Sigmoid colon (tissue), 7 donors: ENCODE data around the gene CREB1. TPM values are rescaled to one million over a fixed set of nuclear protein-coding genes. Genes with fewer than 3 reads are reported as not detected.

ENCODE experiments used
- DNase-seq: peaks from one replicate; pipeline ENCODE4 v3.0.0-alpha.2; 2019
- H3K27ac ChIP-seq, 4 donors: fragments of 200-600 bp; sonication (generic); one replicate each; pipeline ENCODE4 v1.5.1; 2016 to 2019; ENCODE audit warnings: mild to moderate bottlenecking in 1 of 4
- H3K27me3 ChIP-seq, 3 donors: fragments of 200-600 bp; sonication (generic); one replicate each; pipeline ENCODE4 v1.5.1; 2019; ENCODE audit warnings: mild to moderate bottlenecking in 1 of 3
- H3K36me3 ChIP-seq, 4 donors: fragments of 200-600 bp; sonication (generic); one replicate each; pipeline ENCODE4 v1.5.1; 2016 to 2019
- H3K4me1 ChIP-seq, 4 donors: fragments of 200-600 bp; sonication (generic); one replicate each; pipeline ENCODE4 v1.5.1; 2017 to 2019
- H3K4me3 ChIP-seq, 4 donors: fragments of 200-600 bp; sonication (generic); one replicate each; pipeline ENCODE4 v1.5.1; 2017 to 2019; ENCODE audit warnings: mild to moderate bottlenecking in 2 of 4, moderate library complexity in 1 of 4
- H3K9me3 ChIP-seq, 4 donors: fragments of 200-600 bp in 3 of 4; sonication (generic) in 3 of 4; one replicate each; pipeline versions ENCODE4 v1.5.1 to v1.6.1; 2013 to 2019
- CTCF ChIP-seq, 4 experiments: fragments of 450-650 bp in 3 of 4; fragments of 200-600 bp in 1 of 4; IDR thresholded peaks; one replicate each; pipeline ENCODE4 v1.5.1; 2016 to 2019; ENCODE audit warnings: antibody characterized with exemption in 4 of 4, mild to moderate bottlenecking in 3 of 4, moderate library complexity in 2 of 4
- EP300 ChIP-seq, 4 donors: sonication (generic); formaldehyde crosslinking; IDR thresholded peaks; one replicate each; pipeline ENCODE4 v1.6.1; 2017; ENCODE audit warnings: antibody characterized with exemption in 4 of 4
- POLR2A ChIP-seq, 2 donors: fragments of 450-650 bp; IDR thresholded peaks; one replicate each; pipeline ENCODE4 v1.6.1; 2016; ENCODE audit warnings: antibody characterized with exemption in 2 of 2, mild to moderate bottlenecking in 2 of 2, moderate library complexity in 2 of 2
- POLR2AphosphoS5 ChIP-seq, 4 donors: sonication (generic); formaldehyde crosslinking; IDR thresholded peaks; one replicate each; pipeline ENCODE4 v1.6.1; 2017; ENCODE audit warnings: antibody characterized with exemption in 4 of 4
- WGBS, 2 donors: extraction: QIAGEN DNeasy Blood & Tissue Kit; methylation state at CpG; one replicate each; pipeline ENCODE4 v1.1.7; 2013; 5-methylcytosine and 5-hydroxymethylcytosine counted together
- intact Hi-C: fragments of 100-400 bp; cut with DNase I; formaldehyde crosslinking; loops from one replicate; pipeline ENCODE4 v1.15.1; 2023
- polyA plus RNA-seq, 3 donors: library from polyadenylated mRNA; stranded (reverse); fragments of 200-250 nt; gene quantifications; one replicate each; pipeline ENCODE4 v1.2.3, GENCODE V29; 2013
- total RNA-seq, 4 donors: library from RNA; depleted of rRNA; stranded (reverse); fragments of >200 nt; gene quantifications; one replicate each; pipeline ENCODE4 v1.1.0, GENCODE V29; 2016
- donor health status: healthy with polysubstance abuse.
- donor health status: Bipolar disorder and iron deficiency.
- donor health status: healthy.

Gene CREB1
- total and polyA plus RNA-seq, 7 donors, result 7.2 to 52.0 (median 31.3) TPM

- TF ChIP-seq EP300 (IDR thresholded peaks at IDR 0.05) (no peak), POLR2AphosphoS5 (IDR thresholded peaks at IDR 0.05) (no peak), CTCF (IDR thresholded peaks at IDR 0.05) (no peak), POLR2A (IDR thresholded peaks at IDR 0.05) (no peak)
- intact Hi-C loops, result no loop called here
These were observed 85.1 kb downstream of the CREB1 start for GRCh38 chr2:207614824-207615223.

DNA sequence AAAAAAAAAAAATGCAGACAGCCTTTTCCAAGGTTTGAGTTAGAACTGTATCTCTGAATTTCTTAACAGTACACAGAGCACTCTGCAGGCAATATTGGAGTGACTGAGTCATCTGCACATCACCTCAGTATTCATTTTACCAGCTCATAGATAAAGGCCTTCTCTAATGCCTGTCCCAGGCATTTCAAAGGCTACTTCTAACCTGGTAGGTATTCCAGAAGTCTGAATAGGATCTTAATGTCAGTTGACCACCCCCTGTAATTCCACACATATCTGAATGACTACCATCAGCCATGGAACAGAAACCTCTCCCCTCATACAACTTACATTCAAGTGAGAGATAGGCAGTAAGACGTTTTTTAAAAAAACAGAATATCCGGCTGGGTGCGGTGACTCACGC is 86.4 kb downstream of the CREB1 start:
- intact Hi-C loops, result no loop called here
- Histone ChIP-seq H3K4me3 (no peak overlapping the region), H3K27me3 (no peaks in the 10 kb centered on the region), H3K36me3 (peaks cover 0 to 6% (median 2%) of the 10 kb centered on the region in 4 donors), H3K27ac (peak overlapping the region; percentile 69 to 84 (median 78)), H3K4me1 (peaks cover 0 to 18% (median 17%) of the 10 kb centered on the region in 4 donors), H3K9me3 (no peaks in the 10 kb centered on the region)
- DNase-seq, result no peak
- TF ChIP-seq EP300 (IDR thresholded peaks at IDR 0.05) (no peak), POLR2A (IDR thresholded peaks at IDR 0.05) (no peak), POLR2AphosphoS5 (IDR thresholded peaks at IDR 0.05) (no peak), CTCF (IDR thresholded peaks at IDR 0.05) (no peak)
- WGBS, 2 donors, result 78 to 90% methylated on average over 4 of the region's 4 CpGs

More at GRCh38 chr2:207614824-207615223, 85.1 kb downstream of the CREB1 start:
- H3K4me3 ChIP-seq, result no peak overlapping the region
- no peak overlapping the region for H3K27ac ChIP-seq
- DNase-seq, result no peak
- H3K4me1 ChIP-seq, result peaks cover 0 to 18% (median 17%) of the 10 kb centered on the region in 4 donors
- no peaks in the 10 kb centered on the region for H3K27me3 ChIP-seq
- WGBS, 2 donors, result 82 to 88% methylated on average over 2 of the region's 2 CpGs
- H3K9me3 ChIP-seq, result no peaks in the 10 kb centered on the region
- peaks cover 0 to 6% (median 0%) of the 10 kb centered on the region in 4 donors for H3K36me3 ChIP-seq

DNA sequence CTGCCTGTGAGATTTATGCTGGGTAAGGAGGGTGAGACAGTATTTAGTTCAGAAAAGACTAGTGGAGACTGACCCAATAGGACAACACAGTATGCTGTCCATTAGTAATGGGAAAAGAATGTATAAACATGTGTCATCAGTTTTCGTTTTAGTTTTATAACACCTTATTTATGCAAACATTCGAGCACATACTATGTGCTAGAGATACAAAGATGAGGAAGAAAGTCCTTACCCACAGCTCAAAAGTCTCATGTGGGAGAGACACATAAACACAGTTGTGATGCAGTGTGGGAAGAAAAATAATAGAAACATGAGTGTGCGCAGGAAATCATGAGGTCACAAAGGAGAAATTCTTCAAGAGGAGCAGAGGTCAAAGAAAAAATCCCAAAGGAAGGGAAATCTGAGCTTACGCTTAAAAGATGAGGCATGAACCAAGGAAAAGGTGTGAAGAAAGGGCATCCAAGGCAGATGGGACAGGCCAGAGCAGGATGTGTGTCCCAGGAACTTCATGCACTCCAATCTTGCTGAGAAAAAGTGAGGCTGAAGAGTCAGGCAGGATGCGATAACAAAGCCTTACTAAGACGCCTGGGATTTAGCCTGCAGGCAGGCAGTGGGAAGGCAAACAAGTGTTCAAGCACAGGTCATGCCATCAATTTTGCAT is 87.4 kb downstream of the CREB1 start:
- no peak for DNase-seq
- TF ChIP-seq POLR2A (IDR thresholded peaks at IDR 0.05) (no peak), EP300 (IDR thresholded peaks at IDR 0.05) (no peak), POLR2AphosphoS5 (IDR thresholded peaks at IDR 0.05) (peak in 3 of 4 donors; percentile 26 to 47 (median 46)), CTCF (IDR thresholded peaks at IDR 0.05) (no peak)
- Histone ChIP-seq H3K27ac (peak overlapping the region; percentile 69 to 84 (median 78)), H3K4me1 (peaks cover 0 to 19% (median 17%) of the 10 kb centered on the region in 4 donors), H3K4me3 (no peak overlapping the region), H3K27me3 (no peaks in the 10 kb centered on the region), H3K9me3 (no peaks in the 10 kb centered on the region), H3K36me3 (peaks cover 0 to 6% (median 2%) of the 10 kb centered on the region in 4 donors)
- 75 to 83% methylated on average over 6 of the region's 6 CpGs for WGBS, 2 donors
- intact Hi-C loops, result no loop called here

DNA sequence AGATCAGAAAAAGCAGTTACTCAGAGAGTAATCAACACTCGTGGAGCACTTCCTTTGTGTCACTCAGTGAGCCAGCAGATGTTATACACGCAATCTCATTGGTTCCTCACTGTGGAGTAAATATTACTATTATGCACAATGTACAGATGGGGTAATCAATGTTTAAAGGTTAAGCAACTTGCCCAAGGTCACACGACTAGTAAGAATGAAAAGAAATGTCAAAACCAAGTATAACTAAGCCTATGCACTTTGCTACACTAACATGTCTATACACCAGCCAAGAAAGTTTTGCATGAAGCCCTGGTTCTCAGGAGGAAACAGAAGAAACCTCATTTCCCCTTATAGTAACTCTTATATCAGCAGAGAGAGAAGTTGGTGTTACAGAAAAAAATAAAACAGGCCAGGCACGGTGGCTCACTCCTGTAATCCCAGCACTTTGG is 90.0 kb downstream of the CREB1 start:
- Histone ChIP-seq H3K4me1 (peaks cover 0 to 37% (median 31%) of the 10 kb centered on the region in 4 donors), H3K27ac (no peak overlapping the region)
- no peak for TF ChIP-seq CTCF (IDR thresholded peaks at IDR 0.05)
- no peak for TF ChIP-seq POLR2AphosphoS5 (IDR thresholded peaks at IDR 0.05)
- no peak for TF ChIP-seq POLR2A (IDR thresholded peaks at IDR 0.05)
- TF ChIP-seq EP300 (IDR thresholded peaks at IDR 0.05), result no peak

More for the DNA sequence above, 90.0 kb downstream of the CREB1 start:
- no peaks in the 10 kb centered on the region for H3K27me3 ChIP-seq
- DNase-seq, result no peak
- peaks cover 0 to 5% (median 1%) of the 10 kb centered on the region in 4 donors for H3K36me3 ChIP-seq
- WGBS, 2 donors, result 44 to 58% methylated on average over 4 of the region's 4 CpGs
- H3K9me3 ChIP-seq, result no peaks in the 10 kb centered on the region
- no peak overlapping the region for H3K4me3 ChIP-seq
- intact Hi-C loops, result loop anchor here (10.0 kb wide), 3 partner anchors 455 to 855 kb away; partner anchors contain the start of genes FASTKD2, IDH1, KLF7 and MDH1B
